NCI-H2196 treated with DMSO at 0.1 percent for 48 hours (cell line): ENCODE data around the gene DZIP3.
"Not testable (repeated sequence)": the region's sequence is repeated elsewhere in the genome, so short reads cannot be mapped to it uniquely, and the experiment has no call there.

Experiments used
- DNase-seq: peaks from one replicate; lab custom pipeline; 2025; ENCODE audit not compliant: unreplicated experiment; lab: John Stamatoyannopoulos, UW

The DZIP3 gene

GRCh38 chr3:108599677-108600409 is 10.3 kb downstream of the DZIP3 start:
- no peak for DNase-seq

- DNase-seq, result no peak
These were observed 12.9 kb downstream of the DZIP3 start for GRCh38 chr3:108602249-108602934.

GRCh38 chr3:108602935-108603294 is 13.4 kb downstream of the DZIP3 start:
- DNase-seq, result no peak

- DNase-seq, result no peak
These were observed 14.2 kb downstream of the DZIP3 start for GRCh38 chr3:108603691-108604090.

GRCh38 chr3:108605028-108605427 is 15.5 kb downstream of the DZIP3 start:
- no peak for DNase-seq

- DNase-seq, result no peak
These were observed 16.0 kb downstream of the DZIP3 start for GRCh38 chr3:108605491-108605890.

GRCh38 chr3:108608750-108609149 is 19.2 kb downstream of the DZIP3 start:
- no peak for DNase-seq

GRCh38 chr3:108610651-108611050 is 21.1 kb downstream of the DZIP3 start:
- no peak for DNase-seq

- not testable (repeated sequence) for DNase-seq
These were observed 26.6 kb downstream of the DZIP3 start for GRCh38 chr3:108616090-108616489.

GRCh38 chr3:108620250-108620649 is 30.7 kb downstream of the DZIP3 start:
- no peak for DNase-seq

- no peak for DNase-seq
These were observed 34.0 kb downstream of the DZIP3 start for GRCh38 chr3:108623504-108623903.

- DNase-seq, result no peak
These were observed 40.5 kb downstream of the DZIP3 start for GRCh38 chr3:108629974-108630373.

GRCh38 chr3:108642526-108642925 is 53.0 kb downstream of the DZIP3 start:
- no peak for DNase-seq

GRCh38 chr3:108645364-108645763 is 55.8 kb downstream of the DZIP3 start:
- no peak for DNase-seq

GRCh38 chr3:108655664-108656063 is 66.1 kb downstream of the DZIP3 start:
- DNase-seq, result not testable (repeated sequence)

- no peak for DNase-seq
These were observed 72.2 kb downstream of the DZIP3 start for GRCh38 chr3:108661699-108662098.

- peak; percentile 91 for DNase-seq
These were observed 72.7 kb downstream of the DZIP3 start for GRCh38 chr3:108662142-108662738.

GRCh38 chr3:108664266-108664665 is 74.7 kb downstream of the DZIP3 start:
- no peak for DNase-seq

GRCh38 chr3:108667312-108667711 is 77.8 kb downstream of the DZIP3 start:
- DNase-seq, result no peak

- DNase-seq, result no peak
These were observed 79.7 kb downstream of the DZIP3 start for GRCh38 chr3:108669208-108669607.

GRCh38 chr3:108672701-108673100 is 83.2 kb downstream of the DZIP3 start:
- no peak for DNase-seq

- DNase-seq, result no peak
These were observed 84.6 kb downstream of the DZIP3 start for GRCh38 chr3:108673988-108674661.
